ENCODE data around the gene ZNF93.
"Not testable (repeated sequence)": the region's sequence is repeated elsewhere in the genome, so short reads cannot be mapped to it uniquely, and the experiment has no call there.

ZNF93 gene

GRCh38 chr19:19955208-19955607 is 54.5 kb downstream of the ZNF93 start:
- DNase-seq (ENCODE audit: low read depth in 1 of 2, low spot score in 1 of 2), result no peak
- TF ChIP-seq POLR2AphosphoS5 (IDR thresholded peaks at IDR 0.05; ENCODE audit: low read depth) (no peak), GABPA (IDR thresholded peaks at IDR 0.05; ENCODE audit: low read depth) (no peak), SPI1 (IDR thresholded peaks at IDR 0.05; ENCODE audit: borderline replicate concordance, low read depth) (no peak), REST (IDR thresholded peaks at IDR 0.05; ENCODE audit: insufficient replicate concordance, low read depth) (no peak), CTCF (IDR thresholded peaks at IDR 0.05; ENCODE audit: insufficient read depth, low read length) (no peak)
- no peaks in the 10 kb centered on the region for H3K27me3 ChIP-seq (ENCODE audit: insufficient read depth, poor library complexity, severe bottlenecking)
- no peak overlapping the region for H3K27ac ChIP-seq (replicated peaks)
- no peak overlapping the region for H3K4me3 ChIP-seq (replicated peaks; ENCODE audit: insufficient read depth, low read length)

- DNase-seq (ENCODE audit: low read depth in 1 of 2, low spot score in 1 of 2), result no peak
- TF ChIP-seq POLR2AphosphoS5 (IDR thresholded peaks at IDR 0.05; ENCODE audit: low read depth), result no peak
- Histone ChIP-seq H3K27me3 (ENCODE audit: insufficient read depth, poor library complexity, severe bottlenecking) (no peaks in the 10 kb centered on the region), H3K27ac (replicated peaks) (no peak overlapping the region), H3K4me3 (replicated peaks; ENCODE audit: insufficient read depth, low read length) (no peak overlapping the region)
Observed at GRCh38 chr19:19956434-19957075, 55.8 kb downstream of the ZNF93 start.

- not testable (repeated sequence) for H3K27ac ChIP-seq (replicated peaks); H3K27me3 ChIP-seq (ENCODE audit: insufficient read depth, poor library complexity, severe bottlenecking); H3K4me3 ChIP-seq (replicated peaks; ENCODE audit: insufficient read depth, low read length); DNase-seq (ENCODE audit: low read depth in 1 of 2, low spot score in 1 of 2)
Observed at GRCh38 chr19:19957766-19958165, 57.0 kb downstream of the ZNF93 start.

- H3K27me3 ChIP-seq (ENCODE audit: insufficient read depth, poor library complexity, severe bottlenecking); H3K4me3 ChIP-seq (replicated peaks; ENCODE audit: insufficient read depth, low read length); H3K27ac ChIP-seq (replicated peaks): not testable (repeated sequence)
- DNase-seq (ENCODE audit: low read depth in 1 of 2, low spot score in 1 of 2), result peak in 1 of 2 experiments; percentile 55
Observed at GRCh38 chr19:19959151-19959799, 58.5 kb downstream of the ZNF93 start.

GRCh38 chr19:19964416-19964815 is 63.7 kb downstream of the ZNF93 start:
- H3K27ac ChIP-seq (replicated peaks), result no peak overlapping the region
- DNase-seq (ENCODE audit: low read depth in 1 of 2, low spot score in 1 of 2), result no peak
- no peak overlapping the region for H3K4me3 ChIP-seq (replicated peaks; ENCODE audit: insufficient read depth, low read length)
- TF ChIP-seq CTCF (IDR thresholded peaks at IDR 0.05; ENCODE audit: insufficient read depth, low read length) (no peak), SPI1 (IDR thresholded peaks at IDR 0.05; ENCODE audit: borderline replicate concordance, low read depth) (no peak), GABPA (IDR thresholded peaks at IDR 0.05; ENCODE audit: low read depth) (no peak), REST (IDR thresholded peaks at IDR 0.05; ENCODE audit: insufficient replicate concordance, low read depth) (no peak), POLR2AphosphoS5 (IDR thresholded peaks at IDR 0.05; ENCODE audit: low read depth) (no peak)
- H3K27me3 ChIP-seq (ENCODE audit: insufficient read depth, poor library complexity, severe bottlenecking), result no peaks in the 10 kb centered on the region

- H3K27me3 ChIP-seq (ENCODE audit: insufficient read depth, poor library complexity, severe bottlenecking); H3K4me3 ChIP-seq (replicated peaks; ENCODE audit: insufficient read depth, low read length); DNase-seq (ENCODE audit: low read depth in 1 of 2, low spot score in 1 of 2): not testable (repeated sequence)
- peak overlapping the region; percentile 81 for H3K27ac ChIP-seq (replicated peaks)
Observed at GRCh38 chr19:19966126-19966525, 65.4 kb downstream of the ZNF93 start.

Measured in HL-60 (cell line).